Peyer's patch (tissue), 4 donors: Measurements from ENCODE around the gene DNAJC7. TPM values are rescaled to one million over a fixed set of nuclear protein-coding genes. Genes with fewer than 3 reads are reported as not detected.

Experiments used
- DNase-seq, 3 donors: peaks; one replicate each; pipeline ENCODE4 v3.0.0-alpha.2; 2017 to 2019
- H3K27ac ChIP-seq, 4 donors: fragments of 200-600 bp; sonication (generic); one replicate each; pipeline ENCODE4 v1.5.1; 2016 to 2019
- H3K27me3 ChIP-seq, 2 donors: fragments of 200-600 bp; sonication (generic); one replicate each; pipeline ENCODE4 v1.5.1; 2019
- H3K36me3 ChIP-seq, 3 donors: fragments of 200-600 bp; sonication (generic); one replicate each; pipeline ENCODE4 v1.5.1; 2016 to 2019
- H3K4me1 ChIP-seq, 4 donors: fragments of 200-600 bp; sonication (generic); one replicate each; pipeline ENCODE4 v1.5.1; 2016 to 2019
- H3K4me3 ChIP-seq, 4 donors: fragments of 200-600 bp; sonication (generic); 1 replicate in 3 of 4; 2 replicates in 1 of 4; pipeline ENCODE4 v1.5.1; 2016 to 2019; ENCODE audit warnings: mild to moderate bottlenecking in 1 of 4
- H3K9me3 ChIP-seq, 4 donors: fragments of 200-600 bp; sonication (generic); one replicate each; pipeline ENCODE4 v1.5.1; 2016 to 2019; ENCODE audit warnings: mild to moderate bottlenecking in 1 of 4
- CTCF ChIP-seq, 6 experiments: fragments of 450-650 bp in 4 of 6; fragments of 200-600 bp in 2 of 6; sonication (generic) in 1 of 6; IDR thresholded peaks; one replicate each; pipeline ENCODE4 v1.5.1; 2017 to 2019; ENCODE audit warnings: antibody characterized with exemption in 6 of 6, mild to moderate bottlenecking in 3 of 6, moderate library complexity in 1 of 6
- POLR2A ChIP-seq, 2 donors: fragments of 450-650 bp; IDR thresholded peaks; one replicate each; pipeline ENCODE4 v1.5.1; 2017; ENCODE audit warnings: antibody characterized with exemption in 2 of 2, mild to moderate bottlenecking in 2 of 2, moderate library complexity in 2 of 2
- total RNA-seq, 4 donors: library from RNA; depleted of rRNA; stranded (reverse); fragments of >200 nt; gene quantifications; one replicate each; pipeline ENCODE4 v1.1.0, GENCODE V29; 2016

Gene DNAJC7
- total RNA-seq, 4 donors from 2014 or later = 51.0 to 80.9 (median 70.7) TPM

DNA sequence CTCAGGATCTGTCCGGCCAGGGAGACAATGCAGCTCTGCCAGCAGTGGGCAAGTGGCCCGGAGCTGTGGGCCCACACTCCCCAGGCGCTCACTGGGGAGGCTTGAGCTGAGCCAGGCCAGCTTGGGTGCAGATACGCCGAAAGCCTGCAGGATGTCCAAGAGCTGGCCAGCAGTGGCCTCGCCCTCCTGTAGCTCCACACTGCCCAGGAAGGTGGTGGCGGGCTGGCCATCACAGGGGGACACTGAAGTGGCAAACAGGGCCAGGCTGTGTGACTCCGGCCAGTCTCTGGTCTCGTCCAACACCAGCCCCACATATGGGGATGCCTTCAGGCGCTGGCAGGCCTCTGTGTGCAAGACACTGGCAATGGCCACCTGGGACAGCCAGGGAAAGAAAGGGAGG, 23.6 kb upstream of the DNAJC7 start:
- Histone ChIP-seq H3K9me3 (no peaks in the 10 kb centered on the region), H3K4me3 (no peak overlapping the region), H3K36me3 (no peaks in the 10 kb centered on the region), H3K27ac (no peak overlapping the region), H3K27me3 (no peaks in the 10 kb centered on the region), H3K4me1 (no peaks in the 10 kb centered on the region)
- TF ChIP-seq POLR2A (IDR thresholded peaks at IDR 0.05) (no peak), CTCF (IDR thresholded peaks at IDR 0.05) (no peak)
- DNase-seq = no peak

- DNase-seq = no peak
- Histone ChIP-seq H3K9me3 (no peaks in the 10 kb centered on the region), H3K4me1 (no peaks in the 10 kb centered on the region), H3K4me3 (peak overlapping the region in 2 of 4 donors; percentile 19 to 33), H3K36me3 (no peaks in the 10 kb centered on the region), H3K27me3 (no peaks in the 10 kb centered on the region), H3K27ac (no peak overlapping the region)
- TF ChIP-seq CTCF (IDR thresholded peaks at IDR 0.05) (no peak), POLR2A (IDR thresholded peaks at IDR 0.05) (no peak)
These were observed 22.8 kb upstream of the DNAJC7 start for GRCh38 chr17:42039794-42040763.

DNA sequence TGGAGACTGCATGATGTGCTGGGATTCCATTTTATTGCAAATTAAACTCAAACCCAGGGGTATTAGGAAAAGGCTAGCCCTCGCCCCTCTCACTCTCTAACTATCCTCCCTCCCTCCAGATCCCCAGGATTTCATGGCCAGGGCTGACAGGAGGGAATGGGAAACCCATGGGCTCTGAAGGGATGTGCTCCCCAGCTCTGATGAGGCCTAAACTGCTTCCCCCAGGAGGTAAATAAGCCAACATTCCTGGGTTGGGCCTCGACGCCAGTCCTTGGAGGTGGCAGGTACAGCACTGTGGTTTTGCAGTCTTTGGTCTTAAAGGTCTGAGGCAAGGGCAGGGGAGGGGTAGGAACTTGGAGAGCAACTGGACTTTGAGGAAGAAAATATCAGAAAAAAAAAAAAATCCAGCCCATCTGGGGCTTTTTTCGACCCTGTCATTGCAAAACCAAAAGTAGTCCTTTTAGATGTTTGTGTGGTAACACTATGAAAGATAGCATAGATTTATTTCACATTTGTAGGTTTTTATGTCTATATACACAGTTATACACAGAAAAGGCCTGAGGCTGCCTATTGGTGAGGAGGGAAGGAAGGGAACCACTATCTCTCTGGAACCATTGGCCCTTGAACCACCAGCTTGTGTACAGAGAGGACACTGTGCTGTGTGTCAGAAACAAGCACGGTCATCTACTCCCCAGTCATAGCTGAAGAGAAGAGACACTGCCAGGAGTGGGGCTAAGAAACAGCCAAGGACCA, 21.2 kb upstream of the DNAJC7 start:
- H3K27me3 ChIP-seq = no peaks in the 10 kb centered on the region
- H3K4me1 ChIP-seq = no peaks in the 10 kb centered on the region
- H3K36me3 ChIP-seq = no peaks in the 10 kb centered on the region
- H3K9me3 ChIP-seq = no peaks in the 10 kb centered on the region
- H3K4me3 ChIP-seq = no peak overlapping the region
- DNase-seq = no peak
- no peak for TF ChIP-seq POLR2A (IDR thresholded peaks at IDR 0.05)
- no peak overlapping the region for H3K27ac ChIP-seq

- Histone ChIP-seq H3K27me3 (no peaks in the 10 kb centered on the region), H3K4me1 (no peaks in the 10 kb centered on the region), H3K9me3 (no peaks in the 10 kb centered on the region), H3K36me3 (no peaks in the 10 kb centered on the region), H3K4me3 (no peak overlapping the region), H3K27ac (no peak overlapping the region)
- no peak for DNase-seq
- TF ChIP-seq CTCF (IDR thresholded peaks at IDR 0.05) (no peak), POLR2A (IDR thresholded peaks at IDR 0.05) (no peak)
These were observed 16.8 kb upstream of the DNAJC7 start for GRCh38 chr17:42034059-42034458.

DNA sequence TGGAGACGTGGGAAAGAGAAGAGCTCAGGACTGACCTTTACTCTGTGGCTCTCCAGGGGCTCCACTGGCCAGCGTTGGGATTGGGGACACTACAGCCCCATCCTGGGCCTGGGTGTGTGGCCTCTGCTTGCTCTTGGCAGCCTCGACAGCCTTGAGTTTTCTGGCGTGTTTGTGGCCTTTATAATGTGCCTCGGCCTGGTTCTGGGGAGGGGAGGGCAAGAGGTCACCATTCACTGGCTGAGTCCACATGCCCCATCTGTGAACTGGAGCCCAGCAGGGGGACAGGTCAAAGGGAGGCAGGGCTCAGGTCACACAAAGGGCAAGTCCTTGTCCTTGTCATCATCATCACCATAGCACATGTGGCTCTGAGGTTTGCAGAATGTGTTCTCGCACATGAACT, 14.3 kb upstream of the DNAJC7 start:
- no peaks in the 10 kb centered on the region for H3K36me3 ChIP-seq
- H3K4me1 ChIP-seq = no peaks in the 10 kb centered on the region

More for the DNA sequence above, 14.3 kb upstream of the DNAJC7 start:
- Histone ChIP-seq H3K27ac (no peak overlapping the region), H3K9me3 (no peaks in the 10 kb centered on the region), H3K4me3 (no peak overlapping the region), H3K27me3 (no peaks in the 10 kb centered on the region)
- no peak for DNase-seq
- TF ChIP-seq CTCF (IDR thresholded peaks at IDR 0.05) (no peak), POLR2A (IDR thresholded peaks at IDR 0.05) (no peak)
